Left lobe of liver (tissue), 2 donors: Measurements from ENCODE around the gene DUSP5. TPM values are rescaled to one million over a fixed set of nuclear protein-coding genes. Genes with fewer than 3 reads are reported as not detected.

ENCODE experiments used
- ATAC-seq: fragments of 200-7000 bp; cut with Tn5 transposase; one replicate; pipeline ENCODE4 v1.9.1; 2020; ENCODE audit warnings: mild to moderate bottlenecking, moderate library complexity
- DNase-seq: peaks from one replicate; pipeline ENCODE4 v3.0.0-alpha.2; 2020; ENCODE audit warnings: low spot score
- total RNA-seq: library from RNA; stranded (reverse); gene quantifications from one replicate; pipeline ENCODE4 v1.2.1, GENCODE V29; 2021
- donor health status: DM: no; HTN: no; CAD: no; lungs with moderate emphysema.
- donor health status: DM: no; HTN: yes; CAD: no.

Gene DUSP5
- total RNA-seq, 1 donor from 2014 or later, result 3.8 TPM

DNA sequence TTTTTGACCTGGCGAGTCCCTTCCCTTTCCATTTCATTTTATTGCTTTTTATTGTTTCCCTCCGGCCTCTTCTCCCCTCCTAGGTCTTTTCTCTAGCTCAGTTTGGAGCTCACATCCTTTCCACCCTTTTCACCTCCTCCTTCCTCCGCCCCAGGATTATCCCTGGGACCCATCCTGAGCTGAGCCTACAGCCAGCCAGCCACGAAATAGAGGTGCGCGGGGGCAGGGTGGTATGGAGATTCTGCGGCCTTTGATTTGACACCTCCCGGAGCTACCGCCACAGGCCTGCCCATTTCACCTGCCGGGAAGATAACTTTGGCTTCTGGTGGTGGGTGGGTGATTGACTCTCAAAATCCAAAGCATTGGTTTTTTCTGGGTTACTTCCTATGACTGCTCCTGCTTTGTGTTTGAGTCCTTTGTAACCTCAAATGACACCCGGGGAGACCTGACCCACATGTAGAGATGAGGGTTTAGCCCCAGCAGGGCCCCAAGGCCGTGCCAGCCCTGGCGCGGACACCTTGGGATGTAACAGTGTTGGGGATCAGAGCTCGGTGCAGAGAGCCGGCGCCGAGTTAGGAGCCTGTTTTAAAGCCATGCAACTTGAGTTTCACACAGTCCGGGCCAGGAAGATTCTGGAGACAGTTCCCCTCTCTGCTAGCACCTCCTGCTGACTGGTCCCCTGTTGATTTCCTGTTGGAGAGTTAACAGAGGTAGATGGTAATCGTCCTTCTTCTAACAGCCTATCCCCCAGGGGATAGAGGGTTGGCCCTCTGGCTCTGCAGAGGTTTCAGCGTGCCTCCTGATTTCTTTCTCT is 1.5 kb downstream of the DUSP5 start:
- no peak for DNase-seq
- no peak for ATAC-seq

DNA sequence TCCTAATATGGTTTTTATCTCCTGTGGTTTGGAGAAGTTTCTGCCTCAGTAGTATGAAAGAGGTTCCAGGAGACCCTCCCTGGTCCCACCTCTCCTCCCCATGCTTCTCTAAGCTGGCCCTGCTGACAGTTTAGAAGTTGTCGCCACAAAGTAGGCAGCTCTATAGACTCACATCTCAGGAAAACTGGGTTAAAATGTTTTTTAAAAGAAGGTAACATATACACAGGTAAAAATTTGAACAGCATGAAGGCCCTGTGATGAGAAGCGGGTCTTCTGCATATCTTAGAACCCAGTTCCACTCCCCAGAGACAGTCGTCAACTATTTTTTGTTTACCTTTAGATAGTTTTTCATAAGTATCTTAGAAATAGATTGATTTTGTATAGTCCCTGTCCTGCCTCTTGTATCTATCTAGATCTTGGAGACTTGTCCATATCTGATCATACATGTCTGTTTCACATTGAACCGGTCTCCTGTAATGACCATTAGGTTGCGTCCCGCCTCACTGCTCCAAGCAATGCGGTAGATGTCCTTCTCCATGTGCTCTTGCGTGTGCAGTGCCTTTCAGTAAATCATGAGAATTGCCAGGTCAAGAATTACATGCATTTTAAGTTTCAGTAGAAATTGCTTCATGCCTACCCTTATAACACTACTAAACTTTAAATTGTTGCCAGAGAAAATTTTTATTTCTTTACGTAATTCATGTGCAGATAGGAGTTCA is 2.2 kb downstream of the DUSP5 start:
- ATAC-seq (no peak), DNase-seq (no peak)

DNA sequence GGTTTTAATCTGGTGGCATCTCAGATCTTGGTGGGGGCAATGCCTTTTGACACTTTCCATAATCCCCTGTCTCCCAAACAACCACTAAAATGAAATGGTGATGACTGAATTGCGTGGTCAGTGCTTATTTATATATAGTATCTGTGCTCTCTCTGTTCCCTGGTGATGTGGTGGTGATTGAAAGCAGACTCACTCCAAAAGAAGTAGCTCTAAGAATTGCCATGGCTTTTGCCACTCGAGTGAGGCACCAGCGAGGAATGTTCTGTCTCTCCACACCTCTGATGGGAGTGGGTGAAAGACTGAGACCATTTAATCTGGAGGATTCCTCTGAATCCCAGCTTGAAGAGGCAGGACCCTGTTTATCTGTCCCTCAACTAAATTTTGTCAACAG is 2.8 kb downstream of the DUSP5 start:
- no peak for ATAC-seq
- DNase-seq, result no peak

DNA sequence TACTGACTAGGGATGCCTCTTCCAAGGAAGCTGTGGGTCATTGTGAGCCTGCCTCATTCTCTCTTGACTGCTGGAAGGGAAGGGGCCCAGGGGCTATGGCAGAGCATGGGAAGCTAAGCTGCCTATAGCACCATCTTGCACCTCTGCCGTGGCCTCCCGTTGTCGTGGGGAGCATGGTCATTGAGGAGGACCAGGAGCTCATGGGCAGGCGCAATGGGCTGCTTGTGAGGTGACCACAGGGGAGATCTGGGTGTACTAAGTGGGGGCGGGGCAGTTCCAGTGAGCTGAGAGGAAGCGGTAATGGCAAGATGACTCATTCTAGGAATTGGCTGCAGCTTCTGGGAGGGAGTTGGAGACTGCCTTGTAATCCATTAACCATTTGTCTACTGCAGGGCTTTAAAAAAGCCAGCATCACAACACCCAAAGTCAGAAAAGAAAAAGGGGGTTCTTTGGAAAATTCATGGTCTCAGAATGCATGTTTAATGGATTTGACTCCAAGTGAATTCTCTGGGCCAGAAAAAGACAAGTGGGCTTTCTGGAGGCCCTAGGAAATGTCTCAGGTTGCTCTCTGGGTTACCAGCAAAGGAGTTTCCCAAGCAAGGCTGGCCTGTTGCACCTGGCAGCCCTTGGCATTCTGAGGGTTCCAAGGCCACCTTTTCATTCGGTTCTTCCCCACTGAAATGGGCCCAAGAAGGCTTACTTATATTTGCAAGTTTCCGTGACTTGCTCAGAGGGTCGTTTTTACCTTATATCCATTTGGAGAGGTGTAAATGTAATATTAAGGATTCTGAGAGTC is 3.6 kb downstream of the DUSP5 start:
- ATAC-seq, result peak; percentile 2
- DNase-seq, result peak; percentile 52

DNA sequence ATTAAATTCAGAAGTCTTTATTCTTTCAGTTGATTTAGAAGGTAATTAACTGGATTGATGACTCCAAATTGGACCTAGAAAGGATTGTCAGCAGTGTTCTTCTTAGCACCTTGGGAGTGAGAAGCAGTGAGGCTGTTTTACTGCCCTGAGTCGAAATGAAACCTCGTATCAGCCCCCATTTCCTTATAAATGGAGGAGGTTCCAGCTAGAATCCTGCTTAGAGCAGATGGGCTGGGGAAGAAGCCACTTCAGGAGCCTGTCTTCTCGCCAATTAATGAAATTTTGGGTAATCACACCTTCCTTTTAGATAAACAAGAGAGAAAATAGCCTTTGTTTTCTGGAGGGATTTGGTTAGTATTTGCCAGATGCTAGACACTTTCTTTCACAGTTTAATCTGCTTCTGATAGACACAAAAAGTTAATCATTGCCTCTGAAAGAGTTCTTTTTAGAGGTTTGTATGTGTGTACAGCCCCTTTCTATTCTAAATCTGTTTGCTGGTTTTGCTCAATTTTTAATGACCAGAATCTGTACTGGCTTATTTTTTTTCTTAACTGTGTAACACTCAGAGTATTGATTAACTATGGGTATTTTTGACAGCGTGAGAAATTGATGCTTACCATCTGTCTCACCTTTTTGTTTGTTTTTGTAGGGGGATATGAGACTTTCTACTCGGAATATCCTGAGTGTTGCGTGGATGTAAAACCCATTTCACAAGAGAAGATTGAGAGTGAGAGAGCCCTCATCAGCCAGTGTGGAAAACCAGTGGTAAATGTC is 4.6 kb downstream of the DUSP5 start:
- ATAC-seq (no peak), DNase-seq (no peak)

DNA sequence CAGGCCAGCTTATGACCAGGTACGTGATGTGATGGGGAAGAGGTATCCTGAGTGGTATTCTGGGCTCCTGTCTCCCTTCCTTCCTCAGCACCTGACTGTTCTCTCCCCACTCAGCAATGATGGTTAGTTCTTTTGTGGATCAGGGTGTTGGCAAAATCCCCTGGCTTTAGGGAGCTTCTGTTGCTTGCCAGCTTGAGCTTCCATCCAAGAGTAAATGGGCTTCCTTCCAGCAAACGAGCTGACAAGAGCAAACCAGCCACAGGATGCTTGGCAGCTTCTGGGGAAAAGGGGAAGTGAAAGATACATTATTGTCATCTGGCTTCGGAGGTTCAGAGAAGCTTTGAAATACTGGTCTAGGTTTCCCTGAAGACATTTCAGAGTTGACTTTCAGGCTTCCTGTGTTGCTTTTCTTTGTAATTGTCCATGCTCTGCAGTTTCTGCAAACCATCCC is 5.2 kb downstream of the DUSP5 start:
- ATAC-seq (peak; percentile 77), DNase-seq (peak; percentile 75)

DNA sequence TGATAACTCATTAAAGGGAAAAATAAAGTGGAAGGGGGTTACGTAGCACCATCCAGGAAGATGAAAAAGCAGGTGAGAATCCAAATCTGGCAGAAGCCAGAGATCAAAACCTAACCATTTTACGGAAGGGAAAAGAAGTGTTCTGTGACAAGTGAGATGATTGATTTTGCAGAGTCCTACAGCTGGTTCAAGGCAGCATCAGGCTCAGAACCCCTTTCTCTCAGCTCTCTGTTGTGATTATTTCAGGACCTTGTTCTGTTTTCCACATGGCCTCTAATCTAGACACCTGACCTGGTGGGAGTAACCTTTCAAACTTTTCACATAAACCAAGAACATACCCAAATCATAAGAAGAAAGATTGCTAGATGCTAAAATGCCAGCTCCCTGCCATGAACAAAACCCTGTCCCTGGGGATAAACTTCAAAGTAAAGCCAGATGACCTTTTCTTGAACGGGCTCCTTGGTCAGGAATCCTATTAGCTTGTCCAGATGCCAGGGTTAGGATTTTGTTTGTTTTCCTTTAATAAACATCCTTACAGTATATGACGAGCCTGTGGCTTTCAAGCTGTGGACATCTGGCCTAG is 5.9 kb downstream of the DUSP5 start:
- no peak for DNase-seq
- no peak for ATAC-seq

DNA sequence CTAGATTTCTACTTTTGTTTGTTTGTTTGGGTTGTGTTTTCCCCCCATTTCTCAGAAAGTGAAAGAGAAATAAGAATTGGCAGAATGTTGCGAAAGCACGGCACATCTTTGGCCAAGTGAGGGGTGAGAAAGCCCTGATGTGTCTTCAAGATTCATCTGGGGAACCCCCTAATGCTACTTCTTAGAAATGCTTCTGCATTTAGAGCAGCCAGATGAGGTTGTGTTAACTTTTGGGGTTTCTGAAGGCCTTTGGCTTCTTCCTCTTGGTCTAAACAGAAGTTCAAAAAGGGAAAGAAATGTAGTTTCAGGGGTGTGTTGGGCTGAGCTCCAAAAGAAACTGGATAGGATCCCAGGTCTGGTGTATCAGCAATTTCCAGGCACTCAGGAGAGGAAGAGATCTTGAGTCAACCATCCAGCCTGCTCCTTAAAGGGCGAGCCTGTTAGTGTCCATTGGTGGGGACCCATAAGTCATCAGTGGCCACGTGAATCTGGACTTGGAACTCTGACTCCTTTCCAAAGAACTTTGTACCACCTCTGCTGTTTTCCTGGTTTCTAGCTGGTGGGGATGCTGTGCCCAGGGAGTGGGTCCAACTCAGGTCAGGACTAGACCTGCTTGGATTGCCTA is 6.5 kb downstream of the DUSP5 start:
- peak; percentile 40 for ATAC-seq
- DNase-seq, result no peak

DNA sequence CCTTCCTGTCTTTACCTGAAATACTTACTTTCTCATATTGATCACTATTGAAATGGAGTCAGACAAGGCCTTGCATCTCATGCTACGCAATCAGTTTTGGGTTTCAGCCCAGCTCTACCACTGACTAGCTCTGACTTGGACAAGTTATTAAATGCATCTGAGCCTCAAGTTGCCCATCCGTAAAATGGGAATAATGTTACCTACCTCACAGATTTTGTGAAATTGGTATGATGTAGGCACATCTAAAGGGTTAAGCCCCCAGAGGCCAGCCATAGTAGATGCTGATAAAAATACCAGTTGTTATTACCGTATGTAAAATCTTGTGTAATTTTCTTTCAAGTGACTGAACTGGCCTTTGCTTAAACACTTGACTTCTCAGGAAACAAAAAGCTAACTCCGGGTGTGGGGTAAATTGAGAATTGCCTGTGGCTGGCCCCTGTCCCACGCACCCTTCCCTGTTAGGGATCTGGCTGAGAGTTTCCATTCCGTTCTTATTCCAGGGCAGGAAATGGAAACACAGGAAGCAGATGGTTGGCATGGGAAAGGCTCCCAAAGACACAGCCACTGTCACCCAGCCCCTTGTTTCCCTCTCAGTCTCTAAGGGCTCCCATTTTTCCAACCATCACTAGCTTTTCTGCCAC is 7.5 kb downstream of the DUSP5 start:
- no peak for ATAC-seq
- no peak for DNase-seq

DNA sequence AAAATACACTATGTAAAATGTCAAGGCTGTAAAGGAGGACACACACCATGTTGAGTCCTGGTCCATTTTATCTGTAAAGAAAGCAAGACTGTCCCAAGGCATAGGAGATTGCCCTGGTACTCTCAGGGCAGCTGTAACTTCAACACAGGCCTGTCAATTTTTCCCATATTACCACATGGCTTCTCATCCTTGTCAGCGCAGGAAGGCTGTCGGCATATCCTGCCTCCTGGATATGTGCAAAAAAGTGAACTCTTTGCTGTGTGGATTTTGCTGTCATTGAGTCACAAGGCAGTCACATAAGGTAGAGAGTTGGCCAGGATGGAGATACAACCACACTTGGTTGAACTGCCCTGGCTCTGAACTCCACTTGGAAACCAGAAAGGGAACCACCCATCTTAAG is 8.7 kb downstream of the DUSP5 start:
- DNase-seq (no peak), ATAC-seq (no peak)

DNA sequence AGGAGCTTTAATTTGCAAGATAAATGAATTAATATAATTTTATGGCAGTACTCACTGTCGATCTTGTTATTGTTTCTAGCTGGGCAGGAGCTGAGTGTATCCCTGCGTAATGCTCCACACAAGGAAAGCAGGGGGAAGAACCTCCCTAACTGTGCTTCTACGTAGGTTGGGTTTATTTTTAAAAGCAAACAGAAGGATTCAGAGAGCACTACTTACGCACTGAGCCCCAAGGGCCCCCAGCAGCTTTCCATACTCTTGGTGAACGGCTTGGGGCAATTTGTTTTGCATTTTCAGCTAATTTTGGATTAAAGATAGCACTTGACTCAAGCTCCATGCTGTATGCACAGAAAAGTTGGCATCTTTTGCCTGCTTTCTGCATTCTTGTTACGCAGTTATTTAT is 9.6 kb downstream of the DUSP5 start:
- DNase-seq (no peak), ATAC-seq (no peak)

DNA sequence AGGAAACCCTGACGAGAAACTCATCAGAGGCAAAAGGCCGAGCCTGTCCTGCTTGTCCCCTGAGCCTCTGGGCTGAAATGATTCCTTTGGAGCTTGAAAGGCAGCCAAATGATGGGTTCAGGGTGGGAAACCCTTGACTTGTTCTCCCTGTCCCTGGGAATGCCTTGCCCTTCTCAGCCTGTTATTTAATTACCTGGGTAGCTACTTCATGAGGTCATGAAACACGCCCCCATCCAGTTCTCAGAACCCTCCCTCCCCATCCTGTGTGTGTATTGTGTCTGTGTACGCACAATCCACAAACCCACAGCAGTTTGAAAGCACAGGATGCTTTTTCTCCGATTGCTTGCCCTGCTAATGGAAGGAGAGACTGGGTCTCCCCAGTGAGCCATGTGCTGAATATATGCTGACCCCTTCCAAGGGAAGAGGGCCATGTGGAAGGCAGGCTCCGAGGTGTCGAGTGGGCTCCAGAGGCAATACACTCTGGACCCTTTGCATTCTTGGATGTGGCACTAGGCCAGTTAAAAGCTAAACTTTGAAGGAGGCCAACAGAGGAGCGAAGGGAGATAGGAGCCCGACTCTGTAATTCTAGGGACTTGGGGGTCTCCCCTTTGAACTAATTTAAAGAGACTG is 10.6 kb downstream of the DUSP5 start:
- no peak for DNase-seq
- no peak for ATAC-seq

DNA sequence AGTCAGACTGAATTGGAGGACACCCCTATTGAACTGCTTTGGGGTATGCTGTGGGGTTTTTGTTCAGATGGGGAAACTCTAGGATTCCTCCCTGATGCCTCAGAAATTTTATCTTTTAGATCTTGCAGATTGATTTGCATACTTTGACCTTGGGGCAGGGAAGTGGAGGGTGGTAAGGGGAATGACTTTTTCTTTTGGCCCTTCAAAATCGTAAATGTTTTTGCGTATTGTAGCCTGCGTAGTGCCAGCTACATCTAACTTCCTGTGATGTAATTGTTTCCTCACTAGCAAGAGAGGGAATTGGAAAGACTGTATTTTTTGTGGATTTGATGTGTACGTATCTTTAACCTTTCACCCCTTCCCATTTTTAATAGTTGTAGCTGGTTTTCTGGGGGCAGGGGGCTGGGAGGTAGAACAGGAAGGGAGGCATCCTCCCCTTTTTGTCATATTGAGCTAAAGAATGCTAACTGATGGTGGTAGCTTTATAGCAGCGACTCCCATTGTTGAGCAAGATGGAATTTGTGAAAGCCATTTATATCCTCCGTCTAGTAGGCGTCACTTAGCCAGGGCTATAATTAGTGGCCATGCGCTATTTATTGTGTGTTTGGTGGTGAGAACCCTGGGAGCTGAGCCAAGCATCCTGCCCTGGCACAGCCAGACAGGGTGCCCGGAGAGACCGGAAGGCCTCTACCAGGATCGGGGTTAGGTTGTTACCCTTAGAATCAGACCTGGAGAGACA is 11.3 kb downstream of the DUSP5 start:
- DNase-seq, result no peak
- no peak for ATAC-seq

DNA sequence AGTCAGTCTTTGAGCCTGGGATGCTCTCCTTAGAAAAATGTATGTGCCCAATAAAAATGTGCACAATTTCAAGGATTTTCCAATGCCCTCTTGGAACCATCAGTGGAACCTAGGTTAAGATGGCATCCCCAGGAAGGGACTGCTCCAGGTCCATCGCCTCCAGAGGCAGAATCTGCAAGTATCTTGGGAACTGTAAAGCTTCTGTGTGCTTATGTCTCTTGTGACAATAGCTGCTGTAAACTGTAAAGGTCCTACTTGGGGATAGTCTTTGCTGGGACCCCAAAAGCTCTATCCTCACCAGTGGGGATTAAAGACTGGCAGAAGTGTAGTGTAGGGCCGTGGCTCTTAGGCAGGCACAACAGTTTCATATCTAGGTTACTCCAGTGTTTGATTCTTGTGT is 11.9 kb downstream of the DUSP5 start:
- ATAC-seq, result no peak
- no peak for DNase-seq

DNA sequence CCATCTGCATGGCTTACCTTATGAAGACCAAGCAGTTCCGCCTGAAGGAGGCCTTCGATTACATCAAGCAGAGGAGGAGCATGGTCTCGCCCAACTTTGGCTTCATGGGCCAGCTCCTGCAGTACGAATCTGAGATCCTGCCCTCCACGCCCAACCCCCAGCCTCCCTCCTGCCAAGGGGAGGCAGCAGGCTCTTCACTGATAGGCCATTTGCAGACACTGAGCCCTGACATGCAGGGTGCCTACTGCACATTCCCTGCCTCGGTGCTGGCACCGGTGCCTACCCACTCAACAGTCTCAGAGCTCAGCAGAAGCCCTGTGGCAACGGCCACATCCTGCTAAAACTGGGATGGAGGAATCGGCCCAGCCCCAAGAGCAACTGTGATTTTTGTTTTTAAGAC is 12.4 kb downstream of the DUSP5 start:
- DNase-seq (no peak), ATAC-seq (no peak)

DNA sequence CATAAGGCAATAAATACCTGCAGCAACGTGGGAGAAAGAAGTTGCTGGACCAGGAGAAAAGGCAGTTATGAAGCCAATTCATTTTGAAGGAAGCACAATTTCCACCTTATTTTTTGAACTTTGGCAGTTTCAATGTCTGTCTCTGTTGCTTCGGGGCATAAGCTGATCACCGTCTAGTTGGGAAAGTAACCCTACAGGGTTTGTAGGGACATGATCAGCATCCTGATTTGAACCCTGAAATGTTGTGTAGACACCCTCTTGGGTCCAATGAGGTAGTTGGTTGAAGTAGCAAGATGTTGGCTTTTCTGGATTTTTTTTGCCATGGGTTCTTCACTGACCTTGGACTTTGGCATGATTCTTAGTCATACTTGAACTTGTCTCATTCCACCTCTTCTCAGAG is 13.0 kb downstream of the DUSP5 start:
- DNase-seq (no peak), ATAC-seq (no peak)

DNA sequence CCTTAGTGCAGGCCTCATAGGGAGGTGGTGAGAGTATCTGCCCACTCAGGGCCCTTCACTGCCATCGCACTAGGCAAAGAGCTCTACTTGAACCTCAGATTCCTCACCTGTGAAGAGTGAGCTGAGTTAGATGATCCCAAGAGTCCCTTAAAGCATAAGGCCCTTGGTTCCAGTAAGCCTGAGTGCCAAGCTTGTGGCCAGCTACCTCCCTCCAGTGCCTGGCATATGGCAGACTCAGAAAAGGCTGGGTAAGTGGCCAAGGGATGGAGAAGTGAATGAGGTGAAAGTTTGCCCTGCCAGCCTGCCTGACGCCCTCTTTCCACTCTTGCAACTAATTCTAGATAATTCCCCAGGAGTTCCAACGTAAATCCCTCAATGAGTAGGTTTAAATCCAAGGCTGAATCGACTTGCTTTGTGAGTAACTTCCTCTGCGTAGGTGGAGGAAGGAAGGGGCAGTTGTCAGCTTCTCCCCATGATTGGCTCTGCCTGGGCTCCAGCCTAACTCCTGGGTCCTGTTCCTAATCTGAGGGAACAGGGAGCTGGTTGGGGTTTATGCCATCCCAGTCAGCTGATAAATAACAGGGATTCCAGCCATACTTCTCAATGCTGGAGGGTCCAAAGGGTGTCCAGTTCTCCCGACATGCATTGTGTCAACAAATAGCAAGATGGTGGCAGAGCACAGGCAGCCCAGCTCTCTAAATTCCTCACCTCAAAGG is 14.2 kb downstream of the DUSP5 start:
- DNase-seq, result no peak
- ATAC-seq, result no peak
